Liver (tissue), 9 donors: ENCODE results near the gene FBXL15. TPM values are rescaled to one million over a fixed set of nuclear protein-coding genes. Genes with fewer than 3 reads are reported as not detected.
A peak's percentile ranks its signal among the peaks of the same experiment; 100 is the strongest.

Source experiments
- DNase-seq: peaks from one replicate; pipeline ENCODE4 v3.0.0-alpha.2; 2017; ENCODE audit warnings: low spot score
- H3K27ac ChIP-seq, 2 donors: one replicate each; pipeline ENCODE4 v1.7.0; 2013; ENCODE audit warnings: inconsistent platforms in 2 of 2, low read length in 2 of 2, control low read depth in 1 of 2, low read depth in 1 of 2, mild to moderate bottlenecking in 1 of 2
- H3K27me3 ChIP-seq, 4 donors: one replicate each; pipeline versions ENCODE4 v1.6.1 to v1.7.0; 2013; ENCODE audit warnings: low read length in 3 of 4, inconsistent platforms in 1 of 4, mild to moderate bottlenecking in 1 of 4, moderate library complexity in 1 of 4; ENCODE audit not compliant: control insufficient read depth in 4 of 4, insufficient read depth in 4 of 4
- H3K36me3 ChIP-seq, 4 donors: one replicate each; pipeline versions ENCODE4 v1.6.1 to v1.7.0; 2013; ENCODE audit warnings: low read length in 3 of 4, mild to moderate bottlenecking in 3 of 4, low read depth in 1 of 4, moderate library complexity in 1 of 4; ENCODE audit not compliant: control insufficient read depth in 4 of 4, insufficient read depth in 3 of 4
- H3K4me1 ChIP-seq, 4 donors: one replicate each; pipeline versions ENCODE4 v1.6.1 to v1.7.0; 2013; ENCODE audit warnings: low read length in 3 of 4, mild to moderate bottlenecking in 3 of 4, moderate library complexity in 1 of 4; ENCODE audit not compliant: control insufficient read depth in 4 of 4, insufficient read depth in 4 of 4
- H3K4me3 ChIP-seq, 3 donors: one replicate each; pipeline versions ENCODE4 v1.6.1 to v1.7.0; 2013; ENCODE audit warnings: low read length in 3 of 3, control low read depth in 1 of 3, low read depth in 1 of 3, mild to moderate bottlenecking in 1 of 3
- H3K9ac ChIP-seq, 2 donors: one replicate each; pipeline ENCODE4 v1.7.0; 2013; ENCODE audit warnings: low read length in 2 of 2, mild to moderate bottlenecking in 2 of 2, moderate library complexity in 2 of 2, control low read depth in 1 of 2, low read depth in 1 of 2
- H3K9me3 ChIP-seq, 4 donors: one replicate each; pipeline versions ENCODE4 v1.6.1 to v1.7.0; 2013; ENCODE audit warnings: low read length in 3 of 4; ENCODE audit not compliant: control insufficient read depth in 4 of 4
- ATF3 ChIP-seq: IDR thresholded peaks from 2 replicates; pipeline ENCODE4 v1.6.1; 2016; ENCODE audit warnings: antibody characterized with exemption
- CTCF ChIP-seq: fragments of 150-350 bp; IDR thresholded peaks from 2 replicates; pipeline ENCODE4 v1.5.1; 2017; ENCODE audit warnings: improper control_type of control experiment, low read depth, low read length; ENCODE audit not compliant: missing input control
- EGR1 ChIP-seq, 2 donors: IDR thresholded peaks; 2 replicates each; pipeline ENCODE4 v1.6.1; 2016 to 2018; ENCODE audit warnings: antibody characterized with exemption in 2 of 2, low read depth in 2 of 2
- FOXA1 ChIP-seq: IDR thresholded peaks from 2 replicates; pipeline ENCODE4 v1.6.1; 2016; ENCODE audit warnings: antibody characterized with exemption
- FOXA2 ChIP-seq: IDR thresholded peaks from 2 replicates; pipeline ENCODE4 v1.6.1; 2016; ENCODE audit warnings: antibody characterized with exemption
- HNF4A ChIP-seq, 2 donors: conservative IDR thresholded peaks; 2 replicates each; pipeline ENCODE4 v1.6.1; 2016; ENCODE audit warnings: antibody characterized with exemption in 2 of 2, mild to moderate bottlenecking in 2 of 2
- JUND ChIP-seq, 2 donors: IDR thresholded peaks; 2 replicates each; pipeline ENCODE4 v1.6.1; 2016; ENCODE audit warnings: antibody characterized with exemption in 2 of 2
- MAX ChIP-seq: IDR thresholded peaks from 2 replicates; pipeline ENCODE4 v1.6.1; 2016; ENCODE audit warnings: antibody characterized with exemption
- NR2F2 ChIP-seq: IDR thresholded peaks from 2 replicates; pipeline ENCODE4 v1.6.1; 2016; ENCODE audit warnings: antibody characterized with exemption
- RAD21 ChIP-seq, 2 donors: IDR thresholded peaks; 2 replicates each; pipeline ENCODE4 v1.6.1; 2016; ENCODE audit warnings: antibody characterized with exemption in 2 of 2, mild to moderate bottlenecking in 2 of 2
- REST ChIP-seq: IDR thresholded peaks from 2 replicates; pipeline ENCODE4 v1.6.1; 2016; ENCODE audit warnings: antibody characterized with exemption, mild to moderate bottlenecking
- RXRA ChIP-seq, 2 donors: IDR thresholded peaks; 2 replicates each; pipeline ENCODE4 v1.6.1; 2017 to 2018; ENCODE audit warnings: antibody characterized with exemption in 2 of 2, mild to moderate bottlenecking in 1 of 2
- SP1 ChIP-seq: IDR thresholded peaks from 2 replicates; pipeline ENCODE4 v1.6.1; 2018; ENCODE audit warnings: antibody characterized with exemption, mild to moderate bottlenecking
- TAF1 ChIP-seq: conservative IDR thresholded peaks from 2 replicates; pipeline ENCODE4 v1.6.1; 2016; ENCODE audit warnings: antibody characterized with exemption, mild to moderate bottlenecking
- YY1 ChIP-seq: IDR thresholded peaks from 2 replicates; pipeline ENCODE4 v1.6.1; 2016; ENCODE audit warnings: antibody characterized with exemption, mild to moderate bottlenecking
- ZBTB33 ChIP-seq: IDR thresholded peaks from 2 replicates; pipeline ENCODE4 v1.6.1; 2016; ENCODE audit warnings: antibody characterized with exemption
- WGBS: extraction: QIAGEN DNeasy Blood & Tissue Kit; methylation state at CpG from one replicate; pipeline ENCODE4 v1.1.7; 2013; 5-methylcytosine and 5-hydroxymethylcytosine counted together
- polyA plus RNA-seq, 2 donors: library from polyadenylated mRNA; stranded (reverse) in 1 of 2; unstranded in 1 of 2; fragments of 200-250 nt in 1 of 2; fragments of >200 nt in 1 of 2; fragmentation: Nextera tagmentation in 1 of 2; extraction: Ambion mirVana in 1 of 2; gene quantifications; one replicate each; pipeline versions ENCODE4 v1.2.1 to v1.2.3, GENCODE V29; 2013 to 2015
- total RNA-seq, 2 donors: library from RNA; depleted of rRNA; stranded (reverse); fragments of >200 nt; gene quantifications; one replicate each; pipeline ENCODE4 v1.2.3, GENCODE V29; 2014
- donor health status: healthy.
- donor health status: healthy.
- donor health status: healthy.
- donor health status: healthy.
- donor health status: healthy.

Gene FBXL15
- total and polyA plus RNA-seq, 4 donors: 4.4 to 14.4 (median 10.0) TPM

- no peaks in the 10 kb centered on the region for H3K27me3 ChIP-seq
- H3K9ac ChIP-seq: no peak overlapping the region
- peak overlapping the region in 1 of 3 donors; percentile 29 for H3K4me3 ChIP-seq
- no peak for DNase-seq
- no peaks in the 10 kb centered on the region for H3K9me3 ChIP-seq
- TF ChIP-seq FOXA1: no peak
- no peak overlapping the region for H3K27ac ChIP-seq
- H3K4me1 ChIP-seq: peaks cover 8 to 32% (median 24%) of the 10 kb centered on the region in 4 donors
- H3K36me3 ChIP-seq: no peaks in the 10 kb centered on the region
- WGBS: 60% methylated on average over 6 of the region's 6 CpGs
These were observed 41.9 kb downstream of the FBXL15 start for GRCh38 chr10:102462512-102463054.

GRCh38 chr10:102463983-102464382 is 43.3 kb downstream of the FBXL15 start:
- Histone ChIP-seq H3K36me3 (no peaks in the 10 kb centered on the region), H3K4me3 (no peak overlapping the region), H3K27me3 (no peaks in the 10 kb centered on the region), H3K4me1 (peaks cover 8 to 32% (median 24%) of the 10 kb centered on the region in 4 donors), H3K9ac (no peak overlapping the region), H3K27ac (no peak overlapping the region), H3K9me3 (no peaks in the 10 kb centered on the region)
- no peak for DNase-seq
- WGBS: 86% methylated on average over 10 of the region's 10 CpGs
- TF ChIP-seq ATF3: no peak
- no peak for TF ChIP-seq HNF4A (conservative IDR thresholded peaks at IDR 0.05)
- TF ChIP-seq SP1: no peak
- TF ChIP-seq FOXA2: no peak
- no peak for TF ChIP-seq EGR1 (IDR thresholded peaks at IDR 0.05; ENCODE audit: low read depth in 2 of 2)
- TF ChIP-seq ZBTB33: no peak
- no peak for TF ChIP-seq RAD21 (IDR thresholded peaks at IDR 0.05)
- TF ChIP-seq REST: no peak
- TF ChIP-seq RXRA (IDR thresholded peaks at IDR 0.05): no peak
- no peak for TF ChIP-seq TAF1
- no peak for TF ChIP-seq JUND (IDR thresholded peaks at IDR 0.05)
- no peak for TF ChIP-seq NR2F2
- no peak for TF ChIP-seq CTCF
- no peak for TF ChIP-seq YY1
- no peak for TF ChIP-seq FOXA1
- TF ChIP-seq MAX: no peak
